Breast epithelium (tissue), 4 donors: ENCODE measurements around the gene RGL1. TPM values are rescaled to one million over a fixed set of nuclear protein-coding genes. Genes with fewer than 3 reads are reported as not detected.

Source experiments
- DNase-seq, 2 donors: peaks; one replicate each; pipeline ENCODE4 v3.0.0-alpha.2; 2019; ENCODE audit warnings: low spot score in 2 of 2
- H3K27ac ChIP-seq, 2 donors: fragments of 200-600 bp; sonication (generic) in 1 of 2; one replicate each; pipeline ENCODE4 v1.5.1; 2016 to 2019; ENCODE audit warnings: mild to moderate bottlenecking in 1 of 2
- H3K27me3 ChIP-seq, 2 donors: fragments of 200-600 bp; sonication (generic) in 1 of 2; one replicate each; pipeline versions ENCODE4 v1.5.1 to v1.6.0; 2017 to 2019; ENCODE audit warnings: control low read depth in 1 of 2, mild to moderate bottlenecking in 1 of 2
- H3K36me3 ChIP-seq: fragments of 200-600 bp; one replicate; pipeline ENCODE4 v1.5.1; 2019
- H3K4me1 ChIP-seq, 2 donors: fragments of 200-600 bp; sonication (generic); one replicate each; pipeline ENCODE4 v1.5.1; 2016 to 2019; ENCODE audit warnings: control low read depth in 1 of 2
- H3K4me3 ChIP-seq, 3 donors: fragments of 200-600 bp; sonication (generic); 1 replicate in 2 of 3; 2 replicates in 1 of 3; pipeline ENCODE4 v1.5.1; 2016 to 2019; ENCODE audit warnings: mild to moderate bottlenecking in 3 of 3, moderate library complexity in 2 of 3
- H3K9me3 ChIP-seq, 2 donors: fragments of 200-600 bp; sonication (generic) in 1 of 2; one replicate each; pipeline ENCODE4 v1.5.1; 2016 to 2019; ENCODE audit warnings: control low read depth in 1 of 2
- POLR2A ChIP-seq: fragments of 450-650 bp; IDR thresholded peaks from one replicate; pipeline ENCODE4 v1.6.1; 2016; ENCODE audit warnings: antibody characterized with exemption, mild to moderate bottlenecking, moderate library complexity
- POLR2AphosphoS5 ChIP-seq, 3 donors: sonication (generic); formaldehyde crosslinking; IDR thresholded peaks; one replicate each; pipeline ENCODE4 v1.6.1; 2017; ENCODE audit warnings: antibody characterized with exemption in 3 of 3
- intact Hi-C: fragments of 100-400 bp; cut with DNase I; formaldehyde crosslinking; loops from one replicate; pipeline ENCODE4 v1.15.1; 2023; ENCODE audit warnings: low total_unique reads
- total RNA-seq, 3 donors: library from RNA; depleted of rRNA; stranded (reverse); fragments of >200 nt; gene quantifications; one replicate each; pipeline ENCODE4 v1.1.0, GENCODE V29; 2016
- TF ChIP-seq, protein P1 (sequence below), 3 donors: fragments of 450-650 bp; IDR thresholded peaks; one replicate each; pipeline ENCODE4 v1.5.1; 2016 to 2017; ENCODE audit warnings: antibody characterized with exemption in 3 of 3, mild to moderate bottlenecking in 3 of 3, moderate library complexity in 3 of 3

RGL1 gene
- total RNA-seq, 3 donors from 2014 or later: 24.9 to 70.2 (median 26.8) TPM

- Histone ChIP-seq H3K27me3 (no peaks in the 10 kb centered on the region), H3K36me3 (no peaks in the 10 kb centered on the region), H3K27ac (no peak overlapping the region), H3K4me3 (no peak overlapping the region), H3K9me3 (no peaks in the 10 kb centered on the region), H3K4me1 (no peaks in the 10 kb centered on the region)
- TF ChIP-seq POLR2A: no peak
- no peak for TF ChIP-seq POLR2AphosphoS5 (IDR thresholded peaks at IDR 0.05)
- TF ChIP-seq, protein P1, sequence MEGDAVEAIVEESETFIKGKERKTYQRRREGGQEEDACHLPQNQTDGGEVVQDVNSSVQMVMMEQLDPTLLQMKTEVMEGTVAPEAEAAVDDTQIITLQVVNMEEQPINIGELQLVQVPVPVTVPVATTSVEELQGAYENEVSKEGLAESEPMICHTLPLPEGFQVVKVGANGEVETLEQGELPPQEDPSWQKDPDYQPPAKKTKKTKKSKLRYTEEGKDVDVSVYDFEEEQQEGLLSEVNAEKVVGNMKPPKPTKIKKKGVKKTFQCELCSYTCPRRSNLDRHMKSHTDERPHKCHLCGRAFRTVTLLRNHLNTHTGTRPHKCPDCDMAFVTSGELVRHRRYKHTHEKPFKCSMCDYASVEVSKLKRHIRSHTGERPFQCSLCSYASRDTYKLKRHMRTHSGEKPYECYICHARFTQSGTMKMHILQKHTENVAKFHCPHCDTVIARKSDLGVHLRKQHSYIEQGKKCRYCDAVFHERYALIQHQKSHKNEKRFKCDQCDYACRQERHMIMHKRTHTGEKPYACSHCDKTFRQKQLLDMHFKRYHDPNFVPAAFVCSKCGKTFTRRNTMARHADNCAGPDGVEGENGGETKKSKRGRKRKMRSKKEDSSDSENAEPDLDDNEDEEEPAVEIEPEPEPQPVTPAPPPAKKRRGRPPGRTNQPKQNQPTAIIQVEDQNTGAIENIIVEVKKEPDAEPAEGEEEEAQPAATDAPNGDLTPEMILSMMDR (IDR thresholded peaks at IDR 0.05): no peak
- no peak for DNase-seq
- intact Hi-C loops: no loop called here
Observed at GRCh38 chr1:183778045-183778444, 26.9 kb upstream of the RGL1 start.

- Histone ChIP-seq H3K36me3 (no peaks in the 10 kb centered on the region), H3K27ac (no peak overlapping the region), H3K9me3 (no peaks in the 10 kb centered on the region), H3K4me1 (no peaks in the 10 kb centered on the region), H3K4me3 (no peak overlapping the region), H3K27me3 (no peaks in the 10 kb centered on the region)
- intact Hi-C loops: no loop called here
- no peak for DNase-seq
- TF ChIP-seq POLR2AphosphoS5 (IDR thresholded peaks at IDR 0.05): no peak
- no peak for TF ChIP-seq POLR2A
- TF ChIP-seq, protein P1 (IDR thresholded peaks at IDR 0.05): no peak
Observed at GRCh38 chr1:183778568-183779433, 26.1 kb upstream of the RGL1 start.

GRCh38 chr1:183780159-183780558 is 24.8 kb upstream of the RGL1 start:
- no peaks in the 10 kb centered on the region for H3K4me1 ChIP-seq
- H3K27me3 ChIP-seq: no peaks in the 10 kb centered on the region
- intact Hi-C loops: no loop called here
- no peak overlapping the region for H3K4me3 ChIP-seq
- TF ChIP-seq POLR2AphosphoS5 (IDR thresholded peaks at IDR 0.05) (no peak), POLR2A (no peak)
- TF ChIP-seq, protein P1 (IDR thresholded peaks at IDR 0.05): no peak
- no peak overlapping the region for H3K27ac ChIP-seq
- H3K9me3 ChIP-seq: no peaks in the 10 kb centered on the region
- no peaks in the 10 kb centered on the region for H3K36me3 ChIP-seq
- no peak for DNase-seq

GRCh38 chr1:183780757-183781156 is 24.2 kb upstream of the RGL1 start:
- Histone ChIP-seq H3K9me3 (no peaks in the 10 kb centered on the region), H3K4me1 (no peaks in the 10 kb centered on the region), H3K4me3 (no peak overlapping the region), H3K27me3 (no peaks in the 10 kb centered on the region), H3K36me3 (no peaks in the 10 kb centered on the region), H3K27ac (no peak overlapping the region)
- no peak for DNase-seq
- TF ChIP-seq, protein P1 (IDR thresholded peaks at IDR 0.05): no peak
- TF ChIP-seq POLR2AphosphoS5 (IDR thresholded peaks at IDR 0.05): no peak
- TF ChIP-seq POLR2A: no peak
- intact Hi-C loops: no loop called here

GRCh38 chr1:183783342-183783741 is 21.6 kb upstream of the RGL1 start:
- no peaks in the 10 kb centered on the region for H3K27me3 ChIP-seq
- no peaks in the 10 kb centered on the region for H3K9me3 ChIP-seq
- no peaks in the 10 kb centered on the region for H3K4me1 ChIP-seq
- H3K36me3 ChIP-seq: no peaks in the 10 kb centered on the region
- intact Hi-C loops: no loop called here
- H3K27ac ChIP-seq: no peak overlapping the region
- no peak for TF ChIP-seq POLR2A
- TF ChIP-seq, protein P1 (IDR thresholded peaks at IDR 0.05): no peak
- TF ChIP-seq POLR2AphosphoS5 (IDR thresholded peaks at IDR 0.05): no peak
- H3K4me3 ChIP-seq: no peak overlapping the region
- no peak for DNase-seq
